Stimulated activated CD8-positive, alpha-beta memory T cell treated with anti-CD3 and anti-CD28 coated beads, Interleukin-7, amount 100 ng/mL, for 4 hours (primary cell): ENCODE data around the gene B3GALT4.

ENCODE experiments used
- DNase-seq, 2 donors: peaks; one replicate each; pipeline ENCODE4 v3.0.0-alpha.2; 2020; ENCODE audit warnings: low read depth in 2 of 2

Gene B3GALT4

DNA sequence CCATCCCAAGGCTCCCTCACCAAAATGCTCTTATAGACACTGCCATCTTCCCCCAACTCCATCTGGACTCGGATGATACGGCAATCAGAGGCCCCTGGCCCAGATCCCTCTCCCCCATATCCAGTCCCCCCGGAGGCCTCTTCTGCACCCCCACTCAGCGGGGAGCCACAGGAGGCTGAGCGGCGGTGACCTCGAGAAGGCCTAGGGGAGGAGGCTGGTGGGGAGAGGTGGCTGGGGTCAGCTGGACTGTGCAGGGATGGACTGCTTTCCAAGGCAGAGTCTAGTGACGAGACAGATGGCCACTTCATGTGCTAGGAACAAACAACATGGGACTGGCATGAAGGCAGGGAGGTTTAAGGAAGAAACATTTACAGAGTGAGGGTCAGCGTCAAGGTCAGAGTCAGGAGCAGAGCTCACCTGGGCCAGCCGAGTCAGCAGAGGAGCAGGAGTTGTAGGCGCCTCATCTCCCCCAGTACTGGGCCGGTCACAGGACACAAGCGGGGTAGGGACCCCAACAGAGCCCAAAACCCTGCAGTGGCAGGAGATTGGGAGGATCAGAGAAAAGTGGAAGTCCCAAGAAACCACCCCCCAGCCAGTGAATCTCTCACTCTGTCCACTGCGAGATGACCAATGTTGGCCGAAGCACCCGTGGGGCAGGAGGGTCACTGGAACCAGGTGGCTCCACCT lies 16.2 kb downstream of the B3GALT4 start:
- no peak for DNase-seq

DNA sequence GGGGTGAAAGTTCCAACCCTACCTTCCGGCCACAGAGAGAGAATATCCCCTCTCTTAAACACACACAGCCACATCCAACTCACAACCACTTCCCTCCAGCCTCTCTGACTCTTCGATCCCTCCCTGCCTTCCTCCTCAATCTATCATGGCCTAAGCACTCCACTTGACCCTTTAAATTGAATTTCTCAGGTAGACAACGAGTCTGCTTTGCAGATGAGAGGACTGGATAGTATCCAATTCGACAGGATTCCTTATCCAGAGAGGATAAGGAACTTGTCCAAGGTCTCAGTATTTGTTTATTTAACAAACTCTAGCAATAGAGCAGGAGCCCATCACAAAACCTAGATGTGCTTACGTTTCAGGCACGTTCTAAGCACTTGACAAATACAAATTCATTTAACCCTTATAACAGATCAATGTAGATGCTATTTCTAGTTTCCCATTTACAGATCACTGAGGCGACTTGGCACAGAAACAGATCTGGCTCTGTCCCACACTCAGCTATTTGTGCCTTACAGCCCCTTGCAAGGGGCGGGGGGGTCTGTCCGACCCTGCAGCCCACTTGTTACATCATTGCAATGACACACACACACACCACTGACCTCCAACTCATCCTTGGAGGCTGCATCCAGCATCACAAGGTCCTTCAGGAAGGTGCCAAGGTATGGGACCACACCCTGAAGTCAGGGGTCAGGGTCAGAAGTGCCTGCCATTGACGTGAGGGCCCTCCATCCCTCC lies 17.3 kb downstream of the B3GALT4 start:
- DNase-seq = no peak

DNA sequence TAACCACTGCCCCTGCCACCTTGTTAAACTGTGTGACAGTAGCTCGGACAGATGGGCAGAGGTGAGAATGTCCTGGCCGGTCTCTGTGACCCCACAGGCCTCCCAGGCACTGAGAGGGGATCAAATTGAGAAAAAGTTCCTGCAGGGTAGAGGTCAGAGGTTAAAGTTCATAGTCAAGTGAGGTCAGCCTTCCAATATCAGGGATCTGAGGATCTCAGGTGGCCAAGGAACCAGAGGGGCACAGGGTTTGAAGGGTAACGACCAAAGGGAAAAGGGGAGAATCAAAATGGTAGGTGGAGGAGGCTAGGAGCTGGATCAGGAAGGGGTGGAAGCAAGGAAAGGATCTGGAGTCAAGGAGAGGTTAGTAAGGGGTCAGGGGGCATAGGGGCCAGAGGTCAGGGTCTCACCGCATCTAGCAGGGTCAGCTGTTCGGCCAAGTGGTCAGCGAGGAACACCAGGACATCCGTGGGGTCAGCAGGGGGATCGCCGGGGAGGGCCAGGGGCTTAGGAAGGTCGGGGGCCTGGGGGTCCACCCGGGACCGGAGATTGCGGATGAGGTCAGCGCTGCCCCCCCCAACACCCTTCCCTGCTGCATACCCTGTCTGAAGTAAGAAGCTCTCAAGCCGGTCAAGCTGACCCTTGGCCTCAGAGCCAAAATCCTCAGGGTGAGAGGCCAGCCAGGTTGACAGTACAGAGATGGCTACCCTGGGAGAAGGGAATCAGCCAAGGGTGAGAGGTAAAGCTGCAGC lies 18.9 kb downstream of the B3GALT4 start:
- no peak for DNase-seq

DNA sequence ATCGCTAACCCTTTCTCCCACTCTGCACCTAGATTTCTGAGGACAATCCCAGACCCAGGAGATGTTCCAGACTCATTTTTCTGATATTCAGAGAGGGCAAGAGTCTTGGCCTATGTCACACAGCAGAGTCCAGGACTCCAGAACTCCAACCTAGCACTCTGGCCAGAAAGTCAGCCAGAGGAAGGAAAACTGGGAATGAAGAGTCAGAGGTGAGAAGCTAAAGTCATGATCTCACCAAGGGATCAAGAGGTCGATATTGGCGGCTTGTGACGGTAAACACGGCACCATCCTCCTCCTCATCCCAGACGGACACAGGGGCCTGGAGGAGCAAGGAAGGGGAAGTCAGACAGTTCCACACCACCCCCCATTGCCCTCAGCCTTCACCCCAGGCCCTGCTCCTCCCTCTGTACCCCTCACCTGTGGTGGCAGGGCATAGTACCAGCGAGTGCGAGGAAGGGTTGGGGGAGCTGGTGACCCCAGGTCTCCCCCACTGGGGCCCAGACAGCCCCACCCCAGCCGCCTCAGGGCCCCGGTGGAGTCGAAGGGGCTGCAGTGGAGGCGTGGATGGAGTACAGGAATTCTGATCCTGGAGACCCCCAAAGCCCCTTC lies 20.0 kb downstream of the B3GALT4 start:
- no peak for DNase-seq

DNA sequence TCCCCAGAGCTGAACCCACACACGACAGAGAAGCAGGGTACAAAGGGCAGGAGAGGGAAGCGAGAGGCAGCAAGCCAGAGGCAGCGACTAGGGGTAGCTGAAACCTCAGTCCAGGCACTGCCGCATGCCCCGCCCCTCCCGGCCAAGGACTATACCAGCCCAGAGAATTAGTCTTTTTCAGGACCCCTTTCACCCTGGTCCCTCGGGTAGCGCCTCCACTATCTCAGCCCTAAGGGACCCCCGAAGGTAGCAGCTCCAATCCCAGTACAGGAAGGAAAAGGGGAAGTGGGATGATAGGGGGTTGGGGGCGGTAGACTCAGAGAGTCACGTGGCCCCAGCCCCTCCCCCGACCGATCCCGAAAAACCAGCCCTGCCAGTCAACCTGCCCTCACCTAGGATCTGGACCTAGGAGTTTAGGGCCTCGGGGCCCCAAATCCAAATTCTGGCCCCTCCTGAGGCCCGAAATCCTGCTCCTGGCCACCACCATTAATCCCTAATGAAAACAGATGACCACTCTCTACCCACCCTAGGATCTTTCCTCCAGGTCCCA lies 20.6 kb downstream of the B3GALT4 start:
- no peak for DNase-seq

DNA sequence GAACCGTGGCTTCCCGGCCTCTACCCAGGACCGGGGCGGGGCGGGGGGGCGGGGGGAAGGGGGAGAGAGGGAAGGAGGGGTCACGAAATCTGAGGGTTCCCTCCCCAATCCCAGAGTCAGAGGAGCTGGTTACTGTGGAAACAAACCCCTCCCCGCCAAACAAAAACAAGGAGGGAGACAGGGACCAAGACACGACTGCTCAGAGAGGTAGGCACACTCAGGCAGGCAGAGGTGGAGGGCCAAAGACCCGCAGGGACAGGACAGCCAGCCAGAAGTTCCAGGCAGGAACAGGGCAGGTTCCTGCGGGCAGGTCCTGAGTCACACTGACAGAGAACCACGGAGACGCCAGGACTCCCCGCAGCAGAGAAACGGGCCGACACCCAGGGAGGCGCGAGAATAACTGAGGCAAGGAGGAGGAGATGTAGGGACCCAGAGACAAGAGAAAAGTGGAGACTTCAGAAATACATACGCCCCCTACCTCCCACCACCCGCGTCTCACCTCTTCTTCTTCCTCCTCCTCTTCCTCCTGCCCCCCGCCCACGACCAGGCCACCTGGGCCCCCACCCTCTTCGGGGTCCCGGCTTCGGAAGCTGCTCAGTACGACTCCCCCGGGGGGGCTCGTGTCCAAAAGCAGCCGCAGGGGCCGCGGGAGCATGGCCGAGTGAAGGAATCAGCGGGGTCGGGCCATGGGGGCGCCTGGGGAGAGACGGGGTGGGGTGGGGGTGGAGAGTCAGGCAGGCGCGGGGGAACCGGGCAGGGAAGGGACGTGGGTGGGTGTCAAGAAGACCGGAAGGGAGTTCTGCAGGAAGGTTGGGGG lies 21.2 kb downstream of the B3GALT4 start:
- peak; percentile 17 to 31 for DNase-seq

DNA sequence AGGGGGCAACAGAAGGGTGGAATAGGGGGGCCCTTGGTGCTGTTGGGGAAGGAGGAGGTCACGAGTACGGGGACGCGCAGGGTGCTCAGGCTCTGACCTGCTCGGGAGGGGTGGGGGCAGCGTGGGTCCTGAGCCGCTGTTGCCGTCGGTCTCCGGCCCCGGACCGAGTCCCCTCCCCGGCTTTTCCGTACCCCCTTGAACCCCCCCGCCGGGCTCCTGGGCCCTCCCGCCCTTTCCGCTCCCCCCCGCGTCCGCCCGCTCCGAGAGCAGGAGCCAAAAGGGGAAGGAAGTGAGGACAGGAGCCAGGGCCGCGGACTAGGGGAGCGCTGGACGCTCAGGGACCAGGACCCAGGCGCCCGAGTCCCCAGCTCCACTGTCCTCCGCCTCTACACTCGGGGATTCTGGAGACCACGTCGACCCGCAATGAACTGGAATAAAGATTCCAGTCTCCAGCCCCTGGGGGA lies 21.9 kb downstream of the B3GALT4 start, which contains the start of gene RGL2:
Gene RGL2, minus strand, starts transcription at position 170 of the 464 bp plus-strand sequence. CDS start 332 bp downstream, outside the sequence.
- DNase-seq = peak; percentile 33 to 60

DNA sequence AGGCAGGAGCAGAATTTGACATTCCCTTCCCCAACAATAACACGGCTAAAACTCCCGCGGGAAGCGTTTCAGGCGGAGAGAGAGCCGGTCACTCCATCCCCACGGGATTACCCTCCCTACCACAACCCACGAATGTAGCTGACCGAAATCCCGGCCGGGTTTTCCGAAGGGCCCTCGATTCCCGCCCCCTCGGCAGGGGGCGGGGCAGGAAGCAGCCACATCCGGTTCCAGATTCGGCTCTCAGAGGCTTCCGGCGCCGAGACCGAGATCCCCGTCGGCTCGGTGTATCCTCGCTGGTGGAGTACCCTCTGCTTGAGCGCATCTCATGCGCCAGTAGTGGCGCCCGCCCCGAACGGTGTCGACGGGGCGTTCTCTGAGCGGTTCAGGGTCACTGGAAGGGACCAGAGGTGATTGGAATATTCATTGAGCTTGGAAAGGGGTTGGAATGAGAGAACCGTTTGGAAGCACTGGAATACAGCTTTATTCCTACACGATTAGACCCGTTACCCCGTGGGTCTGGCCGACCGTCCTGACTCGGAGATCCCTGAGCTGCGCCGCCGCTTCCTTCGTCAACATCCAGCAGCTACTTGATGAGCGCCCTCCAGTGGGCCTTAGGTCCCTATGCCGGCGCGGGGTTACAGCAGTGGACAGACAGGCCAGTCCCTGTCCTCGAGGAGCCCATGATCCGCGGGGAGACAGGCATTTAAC lies 22.5 kb downstream of the B3GALT4 start:
- peak; percentile 86 to 90 for DNase-seq

DNA sequence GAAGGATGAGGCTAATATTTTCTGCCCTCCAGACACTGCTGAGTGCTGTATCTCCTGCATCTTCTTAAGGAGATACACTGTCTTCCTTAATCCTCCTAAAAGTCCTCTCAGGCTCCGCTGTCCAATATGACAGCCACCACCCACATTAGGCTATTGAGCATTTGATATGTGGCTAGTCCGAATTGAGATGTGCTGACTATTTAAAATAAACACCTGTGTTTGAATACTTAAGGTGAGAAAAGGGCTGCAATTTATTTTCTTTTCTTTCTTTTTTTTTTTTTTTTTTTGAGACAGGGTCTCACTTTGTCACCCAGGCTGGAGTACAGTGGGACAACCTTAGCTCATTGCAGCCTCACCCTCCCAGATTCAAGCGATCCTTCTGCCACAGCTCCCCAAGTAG lies 25.0 kb downstream of the B3GALT4 start:
- DNase-seq = no peak

DNA sequence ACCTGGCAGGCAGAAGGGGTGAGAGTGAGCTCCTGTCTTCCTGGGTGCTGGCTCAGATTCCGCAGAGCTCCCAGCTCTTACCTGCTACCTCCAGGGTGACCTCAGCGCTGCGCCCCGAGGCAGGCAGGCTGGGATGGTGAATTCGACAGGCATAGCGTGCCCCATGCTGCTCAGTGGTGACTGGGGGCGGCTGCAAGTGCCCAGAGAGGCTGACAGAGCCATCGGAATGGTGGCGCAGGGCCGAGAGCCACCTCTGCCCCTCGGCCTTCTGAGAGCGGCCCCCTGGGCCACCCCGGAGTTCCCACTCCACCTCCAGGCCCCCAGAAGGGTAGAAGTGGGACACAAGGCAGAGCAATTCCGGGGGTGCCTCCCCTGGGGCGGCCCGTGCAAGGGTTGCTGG lies 27.3 kb downstream of the B3GALT4 start:
- no peak for DNase-seq

DNA sequence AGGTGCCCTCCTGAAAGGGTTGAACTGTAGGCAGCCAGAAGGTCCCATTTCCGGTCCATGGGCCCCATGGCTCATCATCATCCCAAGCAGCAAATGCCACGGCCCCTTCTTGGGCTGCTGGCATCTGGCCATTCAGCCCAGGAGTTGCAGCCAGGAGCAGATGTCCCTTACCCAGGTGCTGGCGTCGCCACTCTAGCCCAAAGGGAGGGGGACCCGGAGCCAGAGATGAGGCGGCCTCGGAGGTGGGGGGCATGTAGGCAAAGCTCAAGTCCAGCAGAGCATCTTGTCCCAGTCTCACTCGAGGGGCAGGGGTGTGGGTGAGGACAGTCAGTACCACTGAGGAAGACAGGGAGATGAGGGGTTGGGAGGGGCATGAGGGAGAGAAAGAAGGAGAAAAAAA lies 28.1 kb downstream of the B3GALT4 start:
- DNase-seq = no peak

DNA sequence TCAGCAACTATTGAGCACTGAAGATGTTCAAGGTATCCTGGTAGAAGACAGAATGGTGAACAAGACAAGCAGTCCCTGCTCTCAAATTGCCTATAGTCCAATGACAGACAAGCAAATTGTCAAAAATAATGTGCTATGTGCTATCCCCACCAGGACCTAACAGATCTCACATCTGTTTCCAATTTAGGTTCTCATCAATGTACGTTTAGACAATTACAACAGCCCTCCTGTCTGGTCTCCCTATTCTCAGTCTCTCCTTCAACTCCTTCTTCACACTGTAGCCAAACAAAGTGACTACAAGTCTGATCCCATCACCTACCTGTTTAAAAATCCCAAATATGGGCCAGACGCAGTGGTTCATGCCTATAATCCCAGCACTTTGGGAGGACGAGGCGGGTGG lies 29.4 kb downstream of the B3GALT4 start:
- DNase-seq = no peak

DNA sequence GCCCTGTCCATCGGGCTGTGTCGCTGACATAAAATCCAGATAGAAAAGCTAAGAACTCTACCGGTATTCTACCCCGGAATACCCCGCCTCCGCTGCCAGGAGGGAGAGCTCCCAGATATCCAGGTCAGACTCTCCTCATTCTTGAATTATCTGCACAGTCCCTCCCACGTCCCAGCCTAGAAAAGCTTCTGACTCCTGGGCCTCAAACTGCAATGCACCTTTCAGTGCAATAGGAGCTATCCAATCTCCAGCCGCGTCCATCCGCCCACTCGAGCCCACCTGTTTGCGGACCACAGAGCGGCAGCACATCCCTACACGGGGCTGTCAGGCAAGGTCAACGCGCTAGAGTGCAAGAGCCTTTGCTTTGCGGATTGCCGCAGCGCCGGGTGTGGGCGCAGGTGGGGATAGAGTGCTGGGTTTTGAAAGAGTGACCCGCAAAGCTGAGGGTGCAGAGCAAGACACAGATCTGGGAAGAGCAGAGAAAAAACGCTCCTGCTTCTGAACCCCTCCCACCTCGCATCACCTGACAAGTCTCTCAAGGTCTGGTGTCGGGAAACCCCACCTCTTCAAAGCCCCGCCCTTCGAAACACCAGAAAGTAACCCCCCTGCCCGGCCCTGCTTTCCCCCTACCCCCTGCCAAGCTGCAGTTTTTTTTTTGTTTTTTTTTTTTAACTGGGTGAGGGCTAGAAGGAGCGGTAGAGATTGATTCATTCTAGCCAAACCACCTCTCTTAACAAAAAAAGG lies 35.6 kb downstream of the B3GALT4 start:
- peak; percentile 76 to 77 for DNase-seq

DNA sequence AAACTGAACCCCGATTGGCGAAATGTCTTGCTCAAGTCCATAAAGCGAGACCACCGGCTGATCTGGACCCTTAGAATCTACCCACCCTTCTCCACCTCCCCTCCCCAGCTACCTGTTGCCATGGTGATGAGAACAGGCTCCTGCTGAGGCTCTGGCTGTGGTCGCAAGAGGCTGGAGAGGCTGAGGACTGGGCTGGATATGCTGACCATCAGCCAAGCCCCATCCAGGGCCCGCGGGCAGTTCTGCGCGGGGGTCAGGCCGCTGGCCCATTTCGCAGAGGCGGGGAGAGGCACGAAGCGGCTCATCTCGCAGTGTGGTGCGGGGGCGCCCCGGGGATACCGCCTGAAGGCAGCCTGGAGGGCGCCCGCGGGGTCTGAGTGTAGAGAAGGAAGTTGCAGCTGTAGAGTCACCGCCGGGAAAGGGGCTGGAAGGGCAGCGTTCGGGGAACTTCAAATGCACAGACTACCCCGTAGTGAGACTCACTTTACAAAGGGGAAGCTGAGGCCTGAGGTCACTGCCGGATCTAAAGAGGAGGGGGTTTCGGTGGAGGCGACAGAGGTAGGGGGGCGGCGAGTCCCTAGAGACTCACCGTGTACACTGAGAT lies 36.3 kb downstream of the B3GALT4 start:
- DNase-seq = peak in 1 of 2 donors; percentile 55

DNA sequence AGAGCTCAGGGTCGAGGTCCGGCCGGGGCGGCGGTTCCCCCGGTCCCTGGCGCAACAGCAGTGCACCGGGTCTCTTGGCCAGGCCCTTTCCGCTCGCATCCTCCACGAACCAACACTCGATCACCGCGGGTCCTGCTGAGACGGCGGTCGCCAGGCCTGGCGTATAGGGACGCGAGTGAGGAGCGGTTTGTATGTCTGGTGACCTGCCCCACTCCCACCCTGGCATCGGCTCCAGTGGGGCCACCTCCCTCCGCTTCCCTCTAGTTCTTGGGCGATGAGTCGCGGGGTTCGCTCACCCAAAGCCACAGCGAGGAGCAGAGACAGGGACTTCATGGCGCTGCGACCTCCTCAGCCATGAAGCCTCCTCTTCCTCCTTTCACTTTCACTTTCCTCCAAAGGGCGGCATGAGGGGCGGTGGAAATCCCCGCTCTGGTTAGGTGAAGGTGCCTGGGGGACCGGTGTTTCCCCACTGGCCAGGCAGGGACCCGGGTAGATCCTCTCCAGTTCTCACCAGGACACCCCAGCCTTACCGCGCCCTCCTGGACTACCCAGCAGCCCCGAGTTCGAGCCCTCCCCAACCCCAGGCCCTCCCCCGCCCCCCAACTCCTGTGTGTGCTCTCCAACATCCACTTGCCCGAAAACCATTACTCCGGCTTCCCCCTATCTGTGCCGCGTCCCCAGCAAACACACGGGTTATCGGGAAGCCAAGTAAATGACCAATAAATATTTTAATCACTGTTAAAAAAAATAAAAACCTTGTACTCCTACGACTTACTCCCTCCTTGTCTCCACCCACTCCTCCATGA lies 37.0 kb downstream of the B3GALT4 start, which contains the start of gene TAPBP:
Gene TAPBP, minus strand, starts transcription at position 370 of the 806 bp plus-strand sequence. Its CDS starts 37 bp downstream, at position 333.
- DNase-seq = peak; percentile 83 to 87

DNA sequence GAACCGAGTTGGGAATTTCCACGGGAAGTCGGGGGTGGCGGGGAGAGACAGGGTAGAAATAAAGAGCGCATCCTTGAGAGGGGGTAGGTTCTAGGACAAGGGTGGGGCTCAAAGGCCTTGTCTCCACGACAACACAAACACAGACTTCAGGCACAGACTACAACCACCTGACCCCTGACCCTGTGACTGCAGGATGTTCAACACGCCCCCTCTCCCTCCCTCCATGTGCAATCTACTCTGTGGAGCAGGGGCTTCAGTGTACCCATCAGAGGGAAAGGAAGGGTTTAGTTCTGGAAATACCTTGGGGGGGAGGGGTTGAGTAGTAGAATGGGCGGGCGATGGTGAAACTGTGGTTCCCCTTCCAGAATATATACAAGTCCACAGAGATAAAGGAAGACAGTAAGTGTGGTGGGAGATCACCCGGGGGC lies 37.6 kb downstream of the B3GALT4 start:
- DNase-seq = peak; percentile 57 to 62

DNA sequence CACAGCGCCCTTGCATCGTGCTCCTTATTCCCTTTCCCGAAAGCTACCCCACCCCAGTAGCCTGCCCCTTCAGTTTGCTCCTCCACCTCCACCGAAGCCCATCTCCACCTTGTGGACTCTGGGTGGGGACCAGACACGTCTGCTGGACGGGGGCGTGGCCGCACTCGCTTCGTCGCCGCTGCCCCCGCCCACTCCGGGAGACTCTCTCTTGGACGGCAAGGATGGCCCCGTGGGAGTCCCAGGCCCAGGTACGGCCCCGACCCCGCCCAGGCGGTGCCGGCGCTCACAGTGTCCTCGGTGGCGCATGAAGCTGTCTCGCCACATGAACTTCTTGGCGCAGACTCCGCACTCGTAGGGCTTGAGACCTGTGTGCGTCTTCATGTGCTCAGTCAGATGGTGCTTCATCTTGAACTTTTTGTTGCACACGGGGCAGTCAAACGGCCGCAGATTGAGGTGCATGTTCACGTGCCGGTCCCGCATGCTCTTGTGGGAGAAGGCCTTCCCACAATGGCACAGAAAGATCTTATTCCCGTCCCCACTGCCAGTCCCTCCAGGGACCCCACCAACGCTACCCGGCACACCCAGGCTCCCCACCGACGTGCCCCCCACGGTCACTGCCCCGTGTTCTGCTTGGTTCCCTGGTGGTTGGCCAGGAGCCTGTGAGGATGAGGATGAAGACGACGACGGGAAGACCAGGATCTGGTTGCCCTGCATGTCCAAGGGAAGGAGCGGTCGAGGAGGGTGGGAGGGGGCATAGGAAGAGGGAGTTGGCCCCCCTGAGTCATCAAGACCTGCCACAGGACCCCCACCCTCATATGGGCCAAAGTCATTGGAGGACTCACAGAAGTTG lies 38.2 kb downstream of the B3GALT4 start:
- DNase-seq = no peak
